Loucy (cell line): ENCODE results near the gene IFI30.

ENCODE experiments used
- H2AFZ ChIP-seq: fragments of 200-600 bp; sonication (generic); 2 replicates; pipeline ENCODE4 v1.6.0; 2016; ENCODE audit warnings: antibody characterized with exemption, mild to moderate bottlenecking, low read length, moderate library complexity
- H3F3A ChIP-seq: fragments of 200-600 bp; 2 replicates; pipeline ENCODE4 v1.6.0; 2016; ENCODE audit warnings: antibody characterized with exemption, low read depth, mild to moderate bottlenecking
- H3K27me3 ChIP-seq: fragments of 200-600 bp; sonication (generic); 2 replicates; pipeline ENCODE4 v1.6.1; 2014; ENCODE audit warnings: low read length, mild to moderate bottlenecking; ENCODE audit not compliant: insufficient read depth, poor library complexity, severe bottlenecking
- H3K36me3 ChIP-seq: fragments of 200-600 bp; sonication (generic); 2 replicates; pipeline ENCODE4 v1.6.1; 2016; ENCODE audit warnings: low read length; ENCODE audit not compliant: insufficient read depth
- H3K4me1 ChIP-seq: fragments of 200-600 bp; sonication (generic); 2 replicates; pipeline ENCODE4 v1.5.1; 2014; ENCODE audit warnings: low read length, mild to moderate bottlenecking; ENCODE audit not compliant: insufficient read depth, poor library complexity, severe bottlenecking
- H3K4me2 ChIP-seq: fragments of 200-600 bp; sonication (generic); 2 replicates; pipeline ENCODE4 v1.6.0; 2014; ENCODE audit warnings: antibody characterized with exemption, low read length, low read depth, mild to moderate bottlenecking; ENCODE audit not compliant: poor library complexity, severe bottlenecking
- H3K4me3 ChIP-seq: fragments of 200-600 bp; sonication (generic); 2 replicates; pipeline ENCODE4 v1.5.1; 2014; ENCODE audit warnings: low read length, mild to moderate bottlenecking, mixed read lengths; ENCODE audit not compliant: poor library complexity, severe bottlenecking
- H3K79me2 ChIP-seq: fragments of 200-600 bp; sonication (generic); 2 replicates; pipeline ENCODE4 v1.6.1; 2014; ENCODE audit warnings: low read length; ENCODE audit not compliant: insufficient read depth
- H3K9ac ChIP-seq: fragments of 200-600 bp; sonication (generic); 2 replicates; pipeline ENCODE4 v1.6.0; 2014; ENCODE audit warnings: mild to moderate bottlenecking, low read depth, low read length, moderate library complexity; ENCODE audit not compliant: poor library complexity, severe bottlenecking
- H3K9me2 ChIP-seq: fragments of 200-600 bp; sonication (generic); replicated peaks from 2 replicates; pipeline ENCODE4 v1.6.1; 2016; ENCODE audit warnings: low read depth, low read length, mixed read lengths
- H3K9me3 ChIP-seq: fragments of 200-600 bp; sonication (generic); 2 replicates; pipeline ENCODE4 v1.6.1; 2014; ENCODE audit warnings: mild to moderate bottlenecking, antibody characterized with exemption, low read length, low read depth; ENCODE audit not compliant: insufficient read depth
- H4K20me1 ChIP-seq: fragments of 200-600 bp; sonication (generic); 2 replicates; pipeline ENCODE4 v1.6.0; 2014; ENCODE audit warnings: antibody characterized with exemption, low read length, mild to moderate bottlenecking; ENCODE audit not compliant: insufficient read depth, poor library complexity, severe bottlenecking
- CTCF ChIP-seq: fragments of 200-600 bp; sonication (generic); conservative IDR thresholded peaks from 2 replicates; pipeline ENCODE4 v1.5.1; 2014; ENCODE audit warnings: mild to moderate bottlenecking, antibody characterized with exemption, low read length
- EZH2phosphoT487 ChIP-seq: fragments of 200-600 bp; IDR thresholded peaks from 2 replicates; pipeline ENCODE4 v1.6.1; 2018; ENCODE audit warnings: antibody characterized with exemption, mild to moderate bottlenecking, moderate library complexity, borderline replicate concordance

The IFI30 gene

GRCh38 chr19:18194181-18194530 is 20.5 kb downstream of the IFI30 start:
- no peak overlapping the region for H2AFZ ChIP-seq
- H3K4me2 ChIP-seq = peak overlapping the region; percentile 88
- no peaks in the 10 kb centered on the region for H3K9me3 ChIP-seq
- H4K20me1 ChIP-seq = peaks cover 7% of the 10 kb centered on the region
- 0 out of 2 replicates have a peak, but pooled peaks cover 7% of the 10 kb centered on the region for H3F3A ChIP-seq
- peak overlapping the region; percentile 90 for H3K4me3 ChIP-seq
- H3K36me3 ChIP-seq = peaks cover 2% of the 10 kb centered on the region; the same call in 1 of the 2 replicates
- no peaks in the 10 kb centered on the region for H3K27me3 ChIP-seq
- H3K79me2 ChIP-seq = peaks cover 12% of the 10 kb centered on the region
- H3K4me1 ChIP-seq = peaks cover 17% of the 10 kb centered on the region
- TF ChIP-seq EZH2phosphoT487 (no peak), CTCF (no peak)
- no peaks in the 10 kb centered on the region for H3K9me2 ChIP-seq
- peak overlapping the region; percentile 84 for H3K9ac ChIP-seq

- Histone ChIP-seq H3K9ac (no peak overlapping the region), H3K9me2 (no peaks in the 10 kb centered on the region), H3K9me3 (no peaks in the 10 kb centered on the region), H4K20me1 (peaks cover 7% of the 10 kb centered on the region), H2AFZ (no peak overlapping the region), H3K79me2 (peaks cover 12% of the 10 kb centered on the region), H3K4me1 (peaks cover 17% of the 10 kb centered on the region), H3K36me3 (peaks cover 2% of the 10 kb centered on the region; the same call in 1 of the 2 replicates), H3K4me2 (peak overlapping the region; percentile 88), H3F3A (0 out of 2 replicates have a peak, but pooled peaks cover 7% of the 10 kb centered on the region), H3K27me3 (no peaks in the 10 kb centered on the region), H3K4me3 (peak overlapping the region; percentile 90)
- TF ChIP-seq CTCF = no peak
- no peak for TF ChIP-seq EZH2phosphoT487
These were observed 21.1 kb downstream of the IFI30 start for GRCh38 chr19:18194554-18195238.

GRCh38 chr19:18196511-18196845 is 22.9 kb downstream of the IFI30 start:
- Histone ChIP-seq H3F3A (0 out of 2 replicates have a peak, but pooled peaks cover 7% of the 10 kb centered on the region), H3K4me3 (no peak overlapping the region), H4K20me1 (peaks cover 7% of the 10 kb centered on the region), H3K9me3 (no peaks in the 10 kb centered on the region), H3K36me3 (peaks cover 2% of the 10 kb centered on the region; the same call in 1 of the 2 replicates), H3K4me2 (no peak overlapping the region), H3K4me1 (peaks cover 17% of the 10 kb centered on the region), H2AFZ (no peak overlapping the region), H3K9ac (no peak overlapping the region), H3K27me3 (no peaks in the 10 kb centered on the region), H3K79me2 (peaks cover 12% of the 10 kb centered on the region), H3K9me2 (no peaks in the 10 kb centered on the region)
- TF ChIP-seq EZH2phosphoT487 (no peak), CTCF (no peak)
